ENCODE data around the gene ANO10.
"Not testable (repeated sequence)": the region's sequence is repeated elsewhere in the genome, so short reads cannot be mapped to it uniquely, and the experiment has no call there.

The ANO10 gene

DNA sequence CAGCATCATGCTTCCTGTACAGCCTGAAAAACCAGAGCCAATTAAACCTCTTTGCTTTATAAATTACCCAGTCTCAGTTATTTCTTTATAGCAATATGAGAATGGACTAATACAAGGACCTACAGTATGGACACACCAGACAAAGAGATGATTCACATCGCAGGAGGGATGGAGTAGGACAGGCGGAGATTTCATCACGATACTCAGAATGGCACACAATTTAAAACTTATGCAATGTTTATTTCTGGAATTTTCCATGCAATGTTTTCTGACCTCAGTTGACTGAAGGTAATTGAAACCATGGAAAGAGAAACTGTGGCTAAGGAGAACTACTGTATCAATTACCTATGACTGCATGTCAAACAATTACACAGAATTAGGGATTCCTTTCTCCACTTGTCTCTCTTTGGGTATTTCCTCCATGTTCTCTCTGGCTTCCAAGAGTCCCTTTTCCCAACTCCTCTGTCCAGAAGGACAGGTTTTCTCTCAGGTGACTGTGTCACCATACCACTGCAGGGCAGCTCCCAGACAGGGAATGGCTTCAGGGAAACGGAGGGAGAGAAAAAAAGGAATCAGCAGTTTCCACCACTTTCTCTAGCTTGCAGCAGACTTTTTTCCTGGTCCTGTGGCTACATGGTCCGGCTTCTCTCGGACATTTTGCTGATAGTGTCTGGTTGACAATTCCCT is 3.0 kb upstream of the ANO10 start:
- no peak for DNase-seq

DNA sequence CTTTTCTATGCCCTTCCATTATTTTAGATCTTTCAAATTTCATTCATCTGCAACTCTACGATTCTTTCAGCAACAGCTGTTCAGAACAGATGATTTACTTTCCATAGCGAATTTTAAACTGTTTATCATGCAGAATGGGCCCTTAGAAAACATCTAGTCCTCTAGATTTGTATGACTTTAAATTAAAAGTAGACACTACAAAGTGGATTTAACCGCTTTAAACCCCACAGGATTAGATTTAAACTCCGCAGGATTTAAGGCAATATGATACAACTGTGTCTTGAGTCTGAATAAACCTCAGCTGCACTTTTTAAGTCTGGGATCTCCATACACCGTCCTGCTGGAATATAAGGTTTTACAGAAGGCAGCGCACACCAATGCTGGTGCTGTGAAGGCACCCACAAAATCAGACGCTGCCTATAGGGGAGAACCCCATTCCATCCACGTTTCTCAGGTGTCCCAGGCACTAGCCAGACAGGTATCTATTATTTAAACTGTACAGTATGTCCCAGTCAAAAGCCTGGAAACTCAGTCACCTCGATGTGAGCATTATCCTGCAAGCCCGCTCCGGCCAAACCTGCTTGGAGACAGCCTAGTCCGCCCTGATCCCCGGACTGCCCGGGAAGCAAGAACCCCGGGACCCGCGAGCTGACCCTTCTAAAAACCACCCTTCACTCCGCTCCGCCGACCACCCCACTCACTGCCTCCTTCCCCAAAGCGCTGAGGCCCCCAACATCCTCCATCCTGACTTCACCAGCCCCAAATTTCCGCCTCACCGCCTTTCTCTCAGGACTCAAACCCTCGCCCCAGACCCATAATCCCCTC is 768 bp downstream of the ANO10 start:
- DNase-seq, result peak in 1 of 2 experiments; percentile 6

DNA sequence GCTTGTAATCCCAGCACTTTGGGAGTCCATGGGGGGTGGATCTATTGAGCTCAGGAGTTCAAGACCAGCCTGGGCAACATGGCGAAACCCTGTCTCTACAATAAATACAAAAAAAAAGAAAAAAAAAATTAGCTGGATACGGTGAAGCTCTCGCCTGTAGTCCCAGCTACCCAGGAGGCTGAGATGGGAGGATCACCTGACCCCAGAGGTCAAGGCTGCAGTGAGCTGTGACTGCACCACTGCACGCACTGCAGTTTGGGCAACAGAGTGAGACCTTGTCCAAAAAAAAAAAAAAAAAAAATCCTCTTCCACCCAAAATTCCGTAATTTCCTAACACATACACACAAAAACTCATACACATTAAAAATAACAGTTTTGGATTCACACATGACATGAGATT is 2.2 kb downstream of the ANO10 start:
- DNase-seq, result no peak

DNA sequence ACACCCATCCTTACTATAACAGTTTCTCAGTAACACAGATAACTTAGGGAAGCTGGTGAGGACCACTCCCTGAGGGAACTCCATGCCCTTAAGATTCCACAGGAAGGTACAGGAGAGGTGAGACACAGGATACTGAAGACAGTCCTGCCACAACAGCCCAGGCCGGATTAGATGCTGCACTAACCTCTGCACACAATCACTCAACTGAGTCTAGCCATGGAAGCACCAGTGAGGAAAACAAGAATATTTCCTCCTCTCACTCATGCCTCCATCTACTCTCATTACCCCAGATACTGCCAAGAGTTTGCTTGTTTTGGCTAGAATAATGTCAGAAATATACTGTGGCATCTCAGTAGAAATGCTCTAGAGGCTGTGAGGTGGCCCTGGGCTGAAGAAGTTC is 3.7 kb downstream of the ANO10 start:
- no peak for DNase-seq

DNA sequence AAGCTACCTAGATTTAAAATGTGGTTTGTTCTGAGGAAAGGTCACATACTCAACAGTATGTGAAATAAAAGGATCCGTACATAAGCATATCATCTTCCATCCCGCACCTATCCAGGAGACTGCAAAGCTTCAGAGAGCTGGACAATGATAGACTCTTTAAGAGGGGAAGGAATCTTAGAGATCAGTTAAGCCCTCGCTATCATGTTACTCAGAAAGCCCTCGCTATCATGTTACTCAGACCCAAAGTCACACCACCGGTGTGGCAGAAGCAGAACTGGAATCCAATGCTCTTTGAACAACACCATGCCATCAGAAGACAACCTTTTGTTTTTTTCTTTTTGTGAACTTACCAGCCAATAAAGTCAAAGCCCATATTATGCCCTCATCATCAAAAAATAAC is 5.8 kb downstream of the ANO10 start:
- no peak for DNase-seq

DNA sequence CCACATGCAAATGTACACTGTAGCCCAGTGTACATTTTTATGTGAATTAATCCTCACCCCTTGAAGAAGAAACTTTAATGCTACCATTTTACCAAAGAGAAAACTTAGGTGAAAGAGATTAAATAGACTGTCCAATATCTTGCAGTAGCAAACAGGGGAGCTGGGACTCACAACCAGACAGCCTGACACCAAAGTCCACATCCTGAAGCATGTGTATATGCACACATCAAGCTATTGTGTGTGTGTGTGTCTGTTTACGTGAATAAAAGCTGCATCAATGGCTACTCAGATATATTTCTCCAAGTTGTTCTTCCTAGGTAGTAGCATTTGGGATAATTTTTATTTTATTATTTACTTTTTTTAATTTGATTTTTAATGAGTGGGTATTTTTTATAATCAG is 6.7 kb downstream of the ANO10 start:
- no peak for DNase-seq

DNA sequence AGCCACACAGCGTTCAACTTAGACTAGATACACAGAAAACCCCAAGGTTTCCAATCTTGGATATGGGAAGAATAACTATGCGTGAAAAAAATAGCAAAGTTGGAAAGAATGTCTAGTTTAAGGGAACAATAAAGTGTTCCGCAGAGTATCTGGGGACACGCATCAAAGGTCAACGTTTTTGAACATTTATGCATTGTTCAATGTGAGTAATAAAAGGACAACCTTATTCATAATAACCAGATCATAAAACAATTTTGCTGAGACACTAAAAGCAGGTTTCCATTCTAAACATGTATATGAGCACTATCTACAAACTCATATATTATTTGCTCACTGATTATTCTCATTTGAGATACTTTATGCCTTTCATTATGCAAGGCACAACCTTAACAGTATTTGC is 7.8 kb downstream of the ANO10 start:
- DNase-seq, result no peak

DNA sequence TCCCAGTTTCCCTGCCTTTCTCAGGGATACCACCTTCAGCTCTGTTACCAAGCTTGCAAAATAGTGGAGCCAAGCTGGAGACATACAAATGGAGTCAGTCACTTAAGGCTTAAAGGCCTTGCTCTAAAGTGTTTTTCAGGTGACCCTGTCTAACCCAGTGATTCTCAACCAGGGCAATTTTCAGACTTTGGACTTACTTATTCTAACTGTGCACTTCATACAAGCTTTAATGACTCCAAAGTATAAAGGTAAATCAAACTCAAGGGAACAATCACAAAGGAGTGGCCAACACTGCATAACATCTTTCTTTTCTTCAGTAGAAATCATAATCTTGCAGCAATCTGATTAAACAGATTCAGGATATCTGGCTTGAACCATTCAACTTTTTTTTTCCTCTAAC is 9.4 kb downstream of the ANO10 start:
- no peak for DNase-seq

DNA sequence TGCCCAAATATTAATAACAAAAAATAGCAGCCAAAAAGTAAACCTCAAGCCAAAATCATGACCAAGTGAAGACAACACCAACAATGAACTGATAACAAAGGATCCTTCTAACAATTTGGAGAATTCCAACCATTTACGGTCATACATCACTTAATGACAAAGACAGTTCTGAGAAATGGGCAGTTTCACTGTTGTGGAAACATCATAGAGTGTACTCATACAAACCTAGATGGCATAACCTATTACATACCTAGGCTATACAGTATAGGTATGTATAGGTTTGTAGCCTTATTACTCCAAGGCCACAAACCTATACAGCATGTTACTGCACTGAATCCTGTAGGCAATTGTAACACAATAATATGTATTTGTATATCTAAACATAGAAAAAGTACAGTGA is 12.4 kb downstream of the ANO10 start:
- DNase-seq, result no peak

DNA sequence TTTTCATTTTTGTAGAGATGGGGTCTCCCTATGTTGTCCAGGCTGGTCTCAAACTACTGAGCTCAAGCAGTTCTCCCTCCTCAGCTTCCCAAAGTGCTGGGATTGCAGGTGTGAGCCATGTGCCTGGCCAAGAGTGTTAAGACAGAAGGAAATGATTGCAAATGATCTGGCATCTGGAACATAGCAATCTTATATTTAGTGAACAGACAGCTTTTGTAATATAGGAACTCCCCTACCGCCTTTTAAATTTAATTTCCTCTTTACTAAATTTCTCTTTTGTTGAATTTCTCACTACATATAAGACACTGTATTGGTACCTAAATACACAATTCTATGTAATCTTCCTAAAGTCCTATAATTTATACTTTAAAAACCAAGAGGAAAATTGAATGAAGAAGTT is 13.1 kb downstream of the ANO10 start:
- no peak for DNase-seq

DNA sequence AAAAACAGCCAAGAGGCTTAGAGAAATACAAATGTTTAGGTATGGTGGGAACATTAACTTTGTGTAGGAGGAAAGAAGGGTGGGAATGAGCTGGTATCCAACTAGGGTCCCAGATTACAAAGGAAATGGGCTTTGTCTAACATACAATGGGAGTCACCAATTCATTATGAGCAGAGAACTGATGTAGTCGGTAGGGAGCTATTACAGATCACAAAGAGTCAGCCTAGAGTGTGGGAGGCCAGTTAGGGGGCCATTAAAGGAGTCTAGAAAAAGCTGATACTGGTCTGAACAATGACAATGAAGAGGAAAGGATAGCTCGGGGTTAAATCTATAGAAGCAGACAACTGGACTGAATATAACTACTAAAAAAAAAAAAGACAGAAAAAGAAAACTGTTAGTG is 15.5 kb downstream of the ANO10 start:
- no peak for DNase-seq

DNA sequence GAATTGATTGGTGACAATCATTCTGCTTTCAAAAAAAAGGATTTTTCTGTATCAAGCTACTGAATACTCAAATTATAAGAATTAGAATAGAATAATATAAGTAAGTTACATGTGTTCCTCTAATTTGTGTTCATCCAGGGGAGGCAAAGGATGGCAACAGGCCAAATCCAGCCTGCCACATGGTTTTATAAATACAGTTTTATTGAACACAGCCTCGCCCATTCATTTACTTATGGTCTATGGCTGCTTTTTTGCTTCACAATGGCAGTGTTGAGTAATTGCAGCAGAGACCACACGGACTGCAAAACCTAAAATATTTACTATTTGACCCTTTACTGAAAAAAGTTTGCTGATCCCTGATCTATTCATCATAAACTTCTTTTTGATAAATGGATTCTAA is 21.9 kb downstream of the ANO10 start:
- not testable (repeated sequence) for DNase-seq

DNA sequence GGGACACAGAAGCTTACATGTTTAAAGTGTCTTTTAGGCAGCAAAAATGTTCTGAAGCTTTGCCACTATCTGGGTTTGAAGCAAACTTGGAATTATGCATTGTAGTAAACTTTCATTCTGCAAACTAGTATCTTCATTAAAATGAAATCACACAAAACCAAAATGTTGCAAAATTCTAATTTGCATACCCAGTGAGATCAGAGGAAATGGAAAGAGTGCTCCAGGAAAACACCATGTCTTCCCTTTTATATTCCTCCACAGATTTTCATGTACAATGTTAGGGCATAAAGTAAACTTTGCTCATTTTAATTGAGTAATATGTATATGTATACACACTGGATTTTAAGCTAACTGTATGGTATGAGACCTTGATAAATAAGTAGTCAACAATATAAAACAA is 23.9 kb downstream of the ANO10 start:
- no peak for DNase-seq

DNA sequence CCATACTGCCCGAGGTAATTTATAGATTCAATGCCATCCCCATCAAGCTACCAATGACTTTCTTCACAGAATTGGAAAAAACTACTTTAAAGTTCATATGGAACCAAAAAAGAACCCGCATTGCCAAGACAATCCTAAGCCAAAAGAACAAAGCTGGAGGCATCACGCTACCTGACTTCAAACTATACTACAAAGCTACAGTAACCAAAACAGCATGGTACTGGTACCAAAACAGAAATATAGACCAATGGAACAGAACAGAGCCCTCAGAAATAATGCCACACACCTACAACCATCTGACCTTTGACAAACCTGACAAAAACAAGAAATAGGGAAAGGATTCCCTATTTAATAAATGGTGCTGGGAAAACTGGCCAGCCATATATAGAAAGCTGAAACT is 25.6 kb downstream of the ANO10 start:
- not testable (repeated sequence) for DNase-seq

DNA sequence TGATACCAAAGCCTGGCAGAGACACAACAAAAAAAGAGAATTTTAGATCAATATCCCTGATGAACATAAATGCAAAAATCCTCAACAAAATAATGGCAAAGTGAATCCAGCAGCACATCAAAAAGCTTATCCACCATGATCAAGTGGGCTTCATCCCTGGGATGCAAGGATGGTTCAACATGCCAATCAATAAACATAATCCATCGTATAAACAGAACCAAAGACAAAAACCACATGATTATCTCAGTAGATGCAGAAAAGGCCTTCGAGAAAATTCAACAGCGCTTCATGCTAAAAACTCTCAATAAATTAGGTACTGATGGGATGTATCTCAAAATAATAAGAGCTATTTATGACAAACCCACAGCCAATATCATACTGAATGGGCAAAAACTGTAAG is 26.5 kb downstream of the ANO10 start:
- DNase-seq, result not testable (repeated sequence)

DNA sequence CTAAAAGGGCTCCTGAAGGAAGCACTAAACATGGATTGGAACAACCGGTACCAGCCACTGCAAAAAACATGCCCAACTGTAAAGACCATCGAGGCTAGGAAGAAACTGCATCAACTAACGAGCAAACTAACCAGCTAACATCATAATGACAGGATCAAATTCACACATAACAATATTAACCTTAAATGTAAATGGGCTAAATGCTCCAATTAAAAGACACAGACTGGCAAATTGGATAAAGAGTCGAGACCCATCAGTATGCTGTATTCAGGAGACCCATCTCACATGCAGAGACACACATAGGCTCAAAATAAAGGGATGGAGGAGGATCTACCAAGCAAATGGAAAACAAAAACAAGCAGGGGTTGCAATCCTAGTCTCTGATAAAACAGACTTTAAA is 28.2 kb downstream of the ANO10 start:
- not testable (repeated sequence) for DNase-seq

DNA sequence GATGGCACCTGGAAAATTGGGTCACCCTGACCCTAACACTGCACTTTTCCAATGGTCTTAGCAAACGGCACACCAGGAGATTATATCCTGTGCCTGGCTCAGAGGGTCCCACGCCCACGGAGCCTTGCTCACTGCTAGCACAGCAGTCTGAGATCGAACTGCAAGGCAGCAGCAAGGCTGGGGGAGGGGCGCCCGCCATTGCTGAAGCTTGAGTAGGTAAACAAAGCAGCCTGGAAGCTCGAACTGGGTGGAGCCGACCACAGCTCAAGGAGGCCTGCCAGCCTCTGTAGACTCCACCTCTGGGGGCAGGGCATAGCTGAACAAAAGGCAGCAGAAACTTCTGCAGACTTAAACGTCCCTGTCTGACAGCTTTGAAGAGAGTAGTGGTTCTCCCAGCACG is 29.9 kb downstream of the ANO10 start:
- not testable (repeated sequence) for DNase-seq

DNA sequence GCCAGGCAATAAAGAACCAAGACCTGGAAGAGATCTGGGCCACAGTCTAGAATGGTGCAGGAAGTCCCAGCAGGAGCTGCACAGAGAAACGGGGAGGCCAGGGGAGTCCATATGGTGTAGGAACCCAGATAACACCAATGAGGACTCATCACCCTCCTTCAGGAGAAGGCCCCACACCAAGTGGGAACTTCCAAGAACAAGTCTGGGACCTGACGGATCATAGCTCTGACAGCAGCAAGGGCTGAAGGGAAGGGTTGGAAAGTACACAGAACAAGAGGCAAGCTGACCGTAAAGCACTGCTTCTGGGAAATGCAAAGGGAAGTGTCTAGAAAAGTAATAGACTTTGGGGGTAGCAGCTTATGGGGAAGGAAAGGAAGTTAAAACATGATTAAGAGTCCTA is 34.5 kb downstream of the ANO10 start:
- DNase-seq, result no peak

DNA sequence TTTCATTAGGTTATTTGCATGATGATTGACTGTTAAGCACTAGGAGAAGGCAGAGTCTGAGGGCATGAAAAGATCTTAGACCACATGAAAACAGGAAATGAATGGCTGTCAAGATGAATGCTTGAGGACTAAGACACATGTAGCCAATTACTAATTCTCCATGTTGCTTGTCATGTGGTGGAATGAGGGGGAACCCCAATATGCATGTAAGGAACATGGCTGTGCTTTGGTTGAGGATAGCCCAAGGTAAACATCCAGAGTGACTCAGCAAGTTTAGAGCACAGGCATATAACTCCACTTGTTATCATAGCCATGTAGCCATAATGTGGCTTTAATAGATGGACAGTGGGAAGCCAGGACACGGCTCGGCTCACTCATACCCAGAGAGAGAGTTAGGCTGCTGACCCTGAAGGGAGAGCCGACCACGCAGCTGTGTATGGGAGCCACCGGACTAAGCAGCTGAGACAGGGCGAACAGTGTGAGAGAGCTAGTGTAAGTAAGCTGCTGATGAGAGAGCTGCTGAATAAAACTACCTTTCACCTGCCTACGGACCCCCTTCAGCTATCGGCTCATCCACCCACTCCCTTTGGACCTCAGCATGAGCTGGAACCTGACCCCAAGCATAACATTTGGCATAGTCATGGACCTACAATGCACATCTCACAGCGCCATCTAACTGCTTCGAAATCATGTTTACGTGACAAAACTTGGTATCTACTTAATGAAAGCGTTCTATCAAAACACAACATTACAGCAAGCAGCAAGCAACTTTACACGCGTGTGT is 37.6 kb downstream of the ANO10 start:
- DNase-seq, result no peak

DNA sequence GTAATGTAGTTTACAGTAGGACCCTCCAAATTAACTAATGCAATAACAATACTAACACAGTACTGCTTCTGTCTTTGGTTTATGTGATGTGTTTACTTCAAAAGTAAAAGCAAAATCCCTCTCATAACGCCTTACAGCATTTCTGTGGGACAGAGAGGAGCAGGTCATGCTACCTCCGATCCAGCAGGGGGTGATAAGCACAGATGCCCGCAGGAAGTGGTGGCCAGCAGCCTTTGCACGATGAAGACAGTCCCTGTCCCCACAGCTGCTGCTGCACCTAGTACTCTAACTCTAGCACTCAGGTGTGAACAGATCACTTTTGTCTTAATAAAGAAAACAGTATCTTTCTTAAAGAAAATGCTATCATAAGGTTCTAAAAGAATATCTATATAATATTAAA is 38.3 kb downstream of the ANO10 start:
- DNase-seq, result no peak

DNA sequence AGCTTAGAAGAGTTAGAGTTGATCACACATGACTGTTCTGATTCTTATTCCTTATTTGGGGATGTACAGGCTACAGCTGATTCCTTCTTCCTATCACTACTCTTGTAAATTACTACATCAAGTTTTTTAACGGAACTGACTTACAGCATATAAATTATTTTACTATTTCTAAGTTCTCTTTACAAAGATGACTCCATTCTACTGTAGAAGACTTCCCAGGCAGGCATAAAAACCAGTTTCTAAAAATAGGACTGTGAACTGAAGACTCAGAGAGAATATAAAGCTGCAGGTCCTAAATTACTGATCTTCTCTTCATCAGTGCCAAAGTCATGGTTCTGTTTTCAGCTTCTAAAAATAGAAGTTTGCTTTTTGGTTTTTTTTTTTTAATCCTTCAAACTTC is 38.9 kb downstream of the ANO10 start:
- no peak for DNase-seq

DNA sequence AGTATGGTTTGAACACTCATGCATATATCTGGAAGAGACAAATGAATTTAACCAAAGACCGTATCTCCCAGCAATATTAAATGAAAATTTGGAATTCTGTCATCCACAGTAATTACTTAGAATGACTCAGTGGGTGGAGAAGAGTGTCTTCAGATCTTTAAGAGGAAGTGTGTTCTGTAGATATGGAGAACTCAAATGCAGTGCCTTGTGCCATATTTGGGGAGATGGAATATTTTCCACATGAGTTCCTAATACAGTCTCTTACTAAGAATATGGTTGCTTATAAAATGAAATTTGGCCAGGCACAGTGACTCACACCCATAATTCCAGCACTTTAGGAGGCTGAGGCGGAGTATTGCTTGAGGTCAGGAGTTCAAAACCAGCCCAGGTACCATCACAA is 40.5 kb downstream of the ANO10 start:
- DNase-seq, result no peak

DNA sequence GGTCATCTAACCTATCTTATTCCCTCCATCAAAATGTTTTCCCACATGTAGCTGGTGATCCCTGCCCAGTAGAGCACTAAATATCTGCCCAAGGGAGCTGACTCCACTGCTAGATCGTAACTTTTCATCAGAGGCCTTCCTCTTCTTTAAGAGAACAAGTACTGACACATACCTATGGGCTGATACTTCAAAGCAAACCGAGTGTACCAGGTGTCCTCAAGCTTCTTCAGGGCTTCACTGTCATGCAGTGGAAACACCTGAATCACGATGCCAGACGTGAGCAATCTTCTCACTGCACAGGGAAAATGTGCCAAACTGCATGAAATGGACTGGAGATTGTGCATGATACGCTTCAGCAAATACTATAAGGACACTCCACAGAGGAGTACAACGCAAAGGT is 41.6 kb downstream of the ANO10 start:
- no peak for DNase-seq

DNA sequence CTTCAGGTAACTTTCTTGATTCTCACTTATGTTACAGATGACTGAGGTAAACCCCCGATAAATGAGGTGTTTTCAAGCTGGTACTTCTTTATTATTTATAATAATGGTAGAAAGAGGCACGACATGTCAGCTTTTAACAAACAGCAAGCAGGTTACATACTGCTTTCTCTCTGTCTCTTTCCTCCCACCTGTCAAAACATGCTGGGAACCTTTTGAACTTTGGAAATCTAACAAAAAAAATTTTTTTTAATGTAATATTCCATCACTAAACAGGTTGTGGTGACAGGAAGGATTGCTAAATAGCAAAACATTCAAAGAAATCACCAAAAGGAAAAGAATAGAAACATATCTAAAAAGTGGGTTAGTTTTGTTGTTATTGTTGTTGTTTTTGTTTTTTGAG is 48.2 kb downstream of the ANO10 start:
- DNase-seq, result no peak
